GM12878 (cell line): Measurements from ENCODE around the gene VIPR2. TPM values are rescaled to one million over a fixed set of nuclear protein-coding genes. Genes with fewer than 3 reads are reported as not detected.

ENCODE experiments used
- BHLHE40 ChIP-seq, 2 experiments: fragments of 450-650 bp in 1 of 2; IDR thresholded peaks; 2 replicates each; pipeline ENCODE4 v1.6.1; 2011 to 2017; ENCODE audit warnings: low read depth in 2 of 2, borderline replicate concordance in 1 of 2, improper control_type of control experiment in 1 of 2, low read length in 1 of 2, mild to moderate bottlenecking in 1 of 2
- CBFB ChIP-seq: IDR thresholded peaks from 2 replicates; pipeline ENCODE4 v1.6.1; 2016; ENCODE audit warnings: antibody characterized with exemption, low read depth
- CHD1 ChIP-seq: IDR thresholded peaks from 2 replicates; pipeline ENCODE4 v1.6.1; 2012; ENCODE audit warnings: low read depth, low read length, improper control_type of control experiment
- MXI1 ChIP-seq: fragments of 150-350 bp; IDR thresholded peaks from 2 replicates; pipeline ENCODE4 v1.6.1; 2011; ENCODE audit warnings: low read depth, mild to moderate bottlenecking, inconsistent platforms, low read length, improper control_type of control experiment
- POLR2AphosphoS5 ChIP-seq: IDR thresholded peaks from 2 replicates; pipeline ENCODE4 v1.6.1; 2011; ENCODE audit warnings: mild to moderate bottlenecking, low read length, inconsistent platforms
- SREBF1 ChIP-seq: IDR thresholded peaks from 2 replicates; pipeline ENCODE4 v1.6.1; 2012; ENCODE audit warnings: mild to moderate bottlenecking, low read length
- ZBTB4 ChIP-seq: fragments of 450-650 bp; formaldehyde crosslinking; IDR thresholded peaks from 2 replicates; pipeline ENCODE4 v1.4.0; 2022; ENCODE audit warnings: mild to moderate bottlenecking, moderate library complexity
- ZBTB40 ChIP-seq: fragments of 450-650 bp; IDR thresholded peaks from 2 replicates; pipeline ENCODE4 v1.6.1; 2016; ENCODE audit warnings: mild to moderate bottlenecking, moderate library complexity, borderline replicate concordance
- polyA plus RNA-seq, 11 experiments: library from polyadenylated mRNA; depleted of rRNA in 4 of 11; unstranded in 6 of 11; stranded (reverse) in 5 of 11; fragments of >200 nt; fragmentation: Nextera tagmentation in 4 of 11; fragmentation: Illumina TruSeq in 1 of 11; extraction: Ambion mirVana in 4 of 11; extraction: Trizol in 1 of 11; gene quantifications; 1 replicate in 1 of 11; 2 replicates in 10 of 11; pipeline versions ENCODE4 v1.2.1 to v1.2.3, GENCODE V29; 2011 to 2016; ENCODE audit warnings: inconsistent platforms in 2 of 11, missing spikeins in 2 of 11, low read depth in 1 of 11
- total RNA-seq, 4 experiments: library from RNA; depleted of rRNA in 3 of 4; stranded (reverse); fragments of >200 nt in 3 of 4; fragmentation: Illumina TruSeq in 1 of 4; extraction: Trizol in 1 of 4; gene quantifications; 2 replicates each; pipeline versions ENCODE4 v1.2.1 to v1.2.3, GENCODE V29; 2013 to 2021

Gene VIPR2
- total and polyA plus RNA-seq, 10 of the 15 experiments (the other 5 are each of a cell fraction or from before 2014, with no cell fraction given), result not detected

GRCh38 chr7:158993591-158993990 lies 151.1 kb downstream of the VIPR2 start (continued):
- no peak for TF ChIP-seq ZBTB4 (CRISPR knock-in tag)
- TF ChIP-seq CHD1, result no peak
- TF ChIP-seq BHLHE40 (IDR thresholded peaks at IDR 0.05; ENCODE audit: borderline replicate concordance in 1 of 2, low read depth in 2 of 2, low read length in 1 of 2), result no peak
- TF ChIP-seq POLR2AphosphoS5, result no peak
- no peak for TF ChIP-seq SREBF1
- no peak for TF ChIP-seq ZBTB40
- no peak for TF ChIP-seq CBFB
- no peak for TF ChIP-seq MXI1
